ENCODE measurements around the gene SNPH.

GRCh38 chr20:1307171-1307570, 41.1 kb downstream of the SNPH start:
- TF ChIP-seq CTCF (conservative IDR thresholded peaks at IDR 0.05; ENCODE audit: low read depth, low read length) (no peak), POLR2A (IDR thresholded peaks at IDR 0.05; ENCODE audit: low read depth, low read length) (no peak), RCOR1 (IDR thresholded peaks at IDR 0.05; ENCODE audit: insufficient replicate concordance, low read length) (no peak), CHD1 (IDR thresholded peaks at IDR 0.05; ENCODE audit: low read depth, low read length) (no peak), BHLHE40 (IDR thresholded peaks at IDR 0.05; ENCODE audit: low read depth, low read length) (no peak), CEBPB (IDR thresholded peaks at IDR 0.05; ENCODE audit: low read depth, low read length) (no peak), MAFK (IDR thresholded peaks at IDR 0.05; ENCODE audit: low read depth, low read length) (no peak), RFX5 (IDR thresholded peaks at IDR 0.05; ENCODE audit: low read depth, low read length) (no peak), MAZ (IDR thresholded peaks at IDR 0.05; ENCODE audit: borderline replicate concordance, low read depth, low read length) (no peak), USF2 (IDR thresholded peaks at IDR 0.05; ENCODE audit: low read depth, low read length) (no peak), SMC3 (IDR thresholded peaks at IDR 0.05; ENCODE audit: low read depth, low read length) (no peak), ELK1 (IDR thresholded peaks at IDR 0.05; ENCODE audit: borderline replicate concordance, low read depth, low read length) (no peak), RAD21 (IDR thresholded peaks at IDR 0.05; ENCODE audit: low read length) (no peak)

Measured in IMR-90 (cell line).